Measurements from ENCODE around the gene PEAR1. TPM values are rescaled to one million over a fixed set of nuclear protein-coding genes. Genes with fewer than 3 reads are reported as not detected.

The PEAR1 gene
- total RNA-seq, 4 donors from 2014 or later = 11.2 to 21.9 (median 14.4) TPM

DNA sequence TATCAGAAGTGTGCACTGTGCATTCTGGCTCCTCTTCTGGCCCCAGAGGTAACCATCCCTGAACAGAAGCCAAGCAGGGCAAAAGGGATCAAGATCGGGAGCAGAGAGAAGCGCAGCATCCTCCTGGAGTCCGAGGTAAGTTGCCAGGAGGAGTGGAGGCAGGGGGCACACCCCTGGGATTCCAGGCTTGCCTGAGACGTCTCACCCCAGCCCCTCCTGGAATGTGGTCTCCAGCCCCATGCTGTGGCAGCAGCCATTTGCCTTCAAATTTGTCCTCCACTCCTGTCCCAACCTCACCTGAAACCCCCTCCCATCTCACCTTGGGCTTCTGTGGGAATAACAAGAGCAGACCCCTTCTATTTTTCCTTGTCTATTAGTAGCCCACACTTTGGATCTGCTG, 37.0 kb downstream of the PEAR1 start:
- DNase-seq = no peak
- Histone ChIP-seq H3K4me3 (replicated peaks in 1 of 3) (no peak overlapping the region), H3K9me3 (no peaks in the 10 kb centered on the region), H3K4me1 (peaks cover 9 to 14% of the 10 kb centered on the region in 2 donors), H3K27me3 (no peaks in the 10 kb centered on the region), H3K36me3 (no peaks in the 10 kb centered on the region), H3K27ac (no peak overlapping the region)
- no peak for TF ChIP-seq POLR2A (IDR thresholded peaks at IDR 0.05)
- TF ChIP-seq, protein P1, sequence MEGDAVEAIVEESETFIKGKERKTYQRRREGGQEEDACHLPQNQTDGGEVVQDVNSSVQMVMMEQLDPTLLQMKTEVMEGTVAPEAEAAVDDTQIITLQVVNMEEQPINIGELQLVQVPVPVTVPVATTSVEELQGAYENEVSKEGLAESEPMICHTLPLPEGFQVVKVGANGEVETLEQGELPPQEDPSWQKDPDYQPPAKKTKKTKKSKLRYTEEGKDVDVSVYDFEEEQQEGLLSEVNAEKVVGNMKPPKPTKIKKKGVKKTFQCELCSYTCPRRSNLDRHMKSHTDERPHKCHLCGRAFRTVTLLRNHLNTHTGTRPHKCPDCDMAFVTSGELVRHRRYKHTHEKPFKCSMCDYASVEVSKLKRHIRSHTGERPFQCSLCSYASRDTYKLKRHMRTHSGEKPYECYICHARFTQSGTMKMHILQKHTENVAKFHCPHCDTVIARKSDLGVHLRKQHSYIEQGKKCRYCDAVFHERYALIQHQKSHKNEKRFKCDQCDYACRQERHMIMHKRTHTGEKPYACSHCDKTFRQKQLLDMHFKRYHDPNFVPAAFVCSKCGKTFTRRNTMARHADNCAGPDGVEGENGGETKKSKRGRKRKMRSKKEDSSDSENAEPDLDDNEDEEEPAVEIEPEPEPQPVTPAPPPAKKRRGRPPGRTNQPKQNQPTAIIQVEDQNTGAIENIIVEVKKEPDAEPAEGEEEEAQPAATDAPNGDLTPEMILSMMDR (IDR thresholded peaks at IDR 0.05) = no peak
- 57 to 59% methylated on average over 4 of the region's 4 CpGs for WGBS, 2 donors
- intact Hi-C loops (cut with DNase I) = no loop called here

DNA sequence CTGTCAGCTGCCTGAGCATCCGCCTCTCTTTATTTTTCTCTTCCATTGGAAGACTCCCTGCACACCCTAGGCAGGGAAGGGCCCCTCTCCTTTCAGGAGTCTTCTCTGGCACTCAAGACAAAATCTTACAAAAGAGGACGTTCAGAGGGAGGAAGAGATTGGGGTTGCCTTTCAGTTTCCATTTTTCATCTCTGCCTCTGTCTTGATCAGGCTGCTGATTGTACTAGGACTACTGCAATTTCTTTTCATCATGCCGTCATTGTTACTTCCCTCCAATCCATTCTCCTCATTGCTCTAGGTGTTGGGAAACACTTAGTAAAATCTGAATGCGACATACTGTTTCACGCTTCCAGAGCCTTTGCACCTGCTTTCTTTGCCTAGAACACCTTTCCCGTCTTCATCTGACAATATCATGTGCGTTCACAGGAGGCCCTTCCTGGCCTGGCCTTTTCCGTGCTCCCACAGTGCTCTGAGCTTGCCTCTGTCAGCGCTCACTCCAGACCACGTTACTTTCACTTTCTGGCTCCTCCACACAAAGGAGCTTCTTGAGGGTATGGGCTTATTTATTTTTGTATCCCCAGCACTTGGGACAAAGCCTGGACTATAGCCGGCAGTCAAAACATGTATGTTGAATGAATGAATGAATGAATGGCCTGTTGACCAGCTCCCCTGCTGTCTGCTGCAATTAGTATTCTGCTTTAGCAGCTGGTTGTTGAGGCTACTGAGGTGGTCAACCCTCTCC, 37.9 kb downstream of the PEAR1 start:
- no peaks in the 10 kb centered on the region for H3K9me3 ChIP-seq
- 53 to 54% methylated on average over 11 of the region's 11 CpGs for WGBS, 2 donors
- no peak overlapping the region for H3K27ac ChIP-seq
- H3K4me3 ChIP-seq (replicated peaks in 1 of 3) = no peak overlapping the region
- H3K27me3 ChIP-seq = no peaks in the 10 kb centered on the region
- H3K4me1 ChIP-seq = peaks cover 9 to 10% of the 10 kb centered on the region in 2 donors
- TF ChIP-seq, protein P1 (IDR thresholded peaks at IDR 0.05) = no peak
- TF ChIP-seq POLR2A (IDR thresholded peaks at IDR 0.05) = no peak
- peak in 1 of 2 donors; percentile 37 for DNase-seq
- H3K36me3 ChIP-seq = no peaks in the 10 kb centered on the region
- intact Hi-C loops (cut with DNase I) = no loop called here

DNA sequence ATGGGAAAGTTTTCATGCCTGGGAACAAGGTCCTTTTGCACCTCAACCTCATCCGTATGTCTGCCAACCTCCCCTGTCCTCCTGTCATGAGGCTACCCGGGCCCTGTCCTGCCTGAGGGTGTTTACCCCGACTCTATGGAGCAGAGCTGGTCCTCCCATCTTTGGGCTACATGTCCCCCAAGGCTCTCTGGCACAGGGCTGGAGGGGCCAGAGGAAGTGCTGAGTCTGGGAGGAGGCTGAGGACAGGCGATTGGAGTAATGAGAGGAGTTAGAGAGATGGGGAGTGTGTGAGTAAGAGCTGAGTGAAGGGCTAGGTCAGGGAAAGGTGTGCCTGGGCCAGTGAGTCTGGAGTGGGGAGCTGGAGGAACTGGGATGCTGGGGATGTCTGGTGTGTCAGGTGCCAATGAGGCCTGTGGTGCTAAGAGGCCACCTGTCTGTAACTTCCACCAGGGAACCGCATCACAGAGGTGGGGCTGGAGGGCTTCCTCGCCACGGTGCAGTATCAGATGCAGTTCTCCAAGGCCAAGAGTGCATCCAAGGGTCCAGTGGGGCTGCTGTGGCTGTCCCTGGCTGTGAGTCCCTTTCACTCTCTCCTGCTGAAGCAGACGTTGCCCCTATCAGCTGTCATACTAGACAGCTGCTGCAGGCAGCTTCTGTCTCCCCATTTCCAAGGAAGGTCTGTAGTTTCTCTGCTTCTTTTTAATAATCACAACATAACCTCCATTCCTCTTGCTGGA, 38.6 kb downstream of the PEAR1 start:
- no peak for TF ChIP-seq POLR2A (IDR thresholded peaks at IDR 0.05)
- TF ChIP-seq, protein P1 (IDR thresholded peaks at IDR 0.05) = no peak
- Histone ChIP-seq H3K36me3 (peaks cover under 1 to 2% of the 10 kb centered on the region in 2 donors), H3K27ac (no peak overlapping the region), H3K4me1 (peaks cover 9 to 10% of the 10 kb centered on the region in 2 donors), H3K4me3 (replicated peaks in 1 of 3) (no peak overlapping the region), H3K9me3 (no peaks in the 10 kb centered on the region), H3K27me3 (no peaks in the 10 kb centered on the region)
- intact Hi-C loops (cut with DNase I) = no loop called here
- WGBS, 2 donors = 61 to 78% methylated on average over 6 to 8 of the region's 8 CpGs
- DNase-seq = no peak

DNA sequence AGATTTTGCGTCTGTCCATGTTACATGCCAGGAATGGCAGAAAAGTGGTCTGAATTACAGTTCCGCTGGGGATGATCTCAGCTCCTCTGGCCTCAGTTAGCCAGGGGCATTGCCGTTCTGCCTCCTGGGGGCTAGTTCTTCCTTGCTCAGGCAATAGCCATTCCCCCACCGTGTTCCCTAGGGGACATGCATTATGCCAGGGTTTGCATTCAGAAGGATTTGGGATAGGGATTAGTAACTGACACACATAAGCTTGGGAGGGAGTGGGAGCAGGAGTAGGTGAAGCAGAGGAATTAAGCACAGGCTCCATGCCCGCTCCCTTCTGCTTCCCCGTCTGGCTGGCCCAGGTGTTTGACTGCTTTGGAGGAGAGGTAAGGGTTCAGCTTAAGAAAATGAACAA, 39.6 kb downstream of the PEAR1 start:
- WGBS, 2 donors = 84 to 86% methylated on average over 6 of the region's 6 CpGs
- Histone ChIP-seq H3K4me1 (peaks cover 0 to under 1% of the 10 kb centered on the region in 2 donors), H3K9me3 (no peaks in the 10 kb centered on the region), H3K36me3 (peaks cover 10 to 11% of the 10 kb centered on the region in 2 donors), H3K27me3 (no peaks in the 10 kb centered on the region), H3K4me3 (replicated peaks in 1 of 3) (no peak overlapping the region), H3K27ac (no peak overlapping the region)
- TF ChIP-seq, protein P1 (IDR thresholded peaks at IDR 0.05) = no peak
- no peak for TF ChIP-seq POLR2A (IDR thresholded peaks at IDR 0.05)
- intact Hi-C loops (cut with DNase I) = no loop called here
- no peak for DNase-seq

Data from thyroid gland (tissue), 4 donors.